HG03196 (cell line): ENCODE measurements around the gene HOXC10.

Source experiments
- ATAC-seq: cut with Tn5 transposase; IDR thresholded peaks from one replicate; pipeline ENCODE4 v1.9.1; 2021; ENCODE audit not compliant: unreplicated experiment

Gene HOXC10

GRCh38 chr12:54025499-54026405, 40.8 kb downstream of the HOXC10 start:
- ATAC-seq, result no peak

GRCh38 chr12:54026640-54027441, 41.9 kb downstream of the HOXC10 start:
- no peak for ATAC-seq

- ATAC-seq, result no peak
Measured at GRCh38 chr12:54027442-54027786, 42.5 kb downstream of the HOXC10 start.

- ATAC-seq, result no peak
Measured at GRCh38 chr12:54028314-54029201, 43.6 kb downstream of the HOXC10 start, which contains the start of gene HOXC6. TSS of gene HOXC6 (plus strand) at chr12:54028440. CDS start at chr12:54028522, 82 bp downstream.

- no peak for ATAC-seq
Measured at GRCh38 chr12:54029529-54030441, 44.8 kb downstream of the HOXC10 start.

- ATAC-seq, result no peak
Measured at GRCh38 chr12:54030442-54030801, 45.5 kb downstream of the HOXC10 start.

- ATAC-seq, result no peak
Measured at GRCh38 chr12:54030889-54031471, 46.0 kb downstream of the HOXC10 start.

GRCh38 chr12:54031480-54031879, 46.5 kb downstream of the HOXC10 start:
- ATAC-seq, result no peak

- no peak for ATAC-seq
Measured at GRCh38 chr12:54032086-54032619, 47.2 kb downstream of the HOXC10 start.

GRCh38 chr12:54032627-54033100, 47.7 kb downstream of the HOXC10 start, which contains the start of gene HOXC5:
TSS of gene HOXC5 (plus strand) at chr12:54033050. CDS start at chr12:54033123, 73 bp downstream.
- ATAC-seq, result no peak

- ATAC-seq, result no peak
Measured at GRCh38 chr12:54033106-54033979, 48.4 kb downstream of the HOXC10 start.

GRCh38 chr12:54033980-54034784, 49.2 kb downstream of the HOXC10 start:
- ATAC-seq, result no peak

- ATAC-seq, result no peak
Measured at GRCh38 chr12:54034785-54035310, 49.9 kb downstream of the HOXC10 start.

GRCh38 chr12:54035568-54036264, 50.8 kb downstream of the HOXC10 start:
- no peak for ATAC-seq

GRCh38 chr12:54036620-54037359, 51.8 kb downstream of the HOXC10 start:
- ATAC-seq, result no peak
